NCI-H345 (cell line): Measurements from ENCODE around the gene FBXO4.
"Not testable (repeated sequence)": the region's sequence is repeated elsewhere in the genome, so short reads cannot be mapped to it uniquely, and the experiment has no call there.

Experiments
- DNase-seq: peaks from one replicate; lab custom pipeline; 2025; lab: John Stamatoyannopoulos, UW

Gene FBXO4

GRCh38 chr5:41921874-41922273, 3.2 kb upstream of the FBXO4 start:
- no peak for DNase-seq

- no peak for DNase-seq
These were observed 582 bp upstream of the FBXO4 start for GRCh38 chr5:41924526-41924871.

GRCh38 chr5:41925555-41925951, 472 bp downstream of the FBXO4 start:
- peak; percentile 23 for DNase-seq

GRCh38 chr5:41927604-41928003, 2.5 kb downstream of the FBXO4 start:
- no peak for DNase-seq

GRCh38 chr5:41929035-41929434, 4.0 kb downstream of the FBXO4 start:
- DNase-seq = no peak

- no peak for DNase-seq
These were observed 7.7 kb downstream of the FBXO4 start for GRCh38 chr5:41932770-41933169.

DNA sequence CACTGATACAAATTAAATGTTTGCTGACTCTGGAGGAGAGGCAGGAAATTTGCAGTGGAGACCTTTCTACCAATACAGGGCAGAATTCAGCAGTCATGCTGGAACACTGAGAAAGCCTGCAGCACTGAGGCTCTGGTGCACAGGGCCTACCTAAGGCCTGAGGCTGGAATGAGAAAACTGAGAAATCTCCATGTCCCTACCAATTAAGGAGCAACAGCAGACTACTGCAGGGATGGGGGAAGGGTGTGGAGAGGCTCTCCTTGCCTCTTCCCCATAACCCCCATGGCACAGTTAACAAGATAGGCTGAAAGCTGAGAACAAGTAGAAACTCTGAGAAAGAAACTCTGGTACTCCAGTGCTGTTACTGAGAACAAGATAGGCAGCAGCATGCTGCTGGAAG, 10.5 kb downstream of the FBXO4 start:
- no peak for DNase-seq

GRCh38 chr5:41940641-41941040, 15.6 kb downstream of the FBXO4 start:
- no peak for DNase-seq

- DNase-seq = not testable (repeated sequence)
These were observed 20.4 kb downstream of the FBXO4 start for GRCh38 chr5:41945332-41945955.

DNA sequence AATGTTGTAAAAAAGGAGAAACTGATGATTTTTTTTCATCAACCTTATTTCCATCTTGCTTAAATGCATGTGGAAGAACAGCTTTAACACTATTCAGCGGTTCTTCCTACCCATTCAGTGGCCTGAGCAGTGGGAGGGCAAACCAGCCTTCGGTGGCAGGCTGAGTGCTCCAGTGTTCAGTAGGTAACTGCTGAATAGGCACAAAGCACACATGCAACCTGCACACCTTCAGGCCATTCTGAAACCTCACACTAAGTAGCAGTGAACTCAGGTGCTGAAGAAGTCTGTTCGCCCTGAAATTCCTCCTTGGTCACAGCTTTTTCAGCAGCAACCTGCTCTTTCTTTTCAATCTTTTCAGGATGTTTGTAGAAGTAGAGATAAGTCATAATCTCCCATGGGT, 26.1 kb downstream of the FBXO4 start:
- no peak for DNase-seq

- no peak for DNase-seq
These were observed 29.2 kb downstream of the FBXO4 start for GRCh38 chr5:41954286-41954685.

DNA sequence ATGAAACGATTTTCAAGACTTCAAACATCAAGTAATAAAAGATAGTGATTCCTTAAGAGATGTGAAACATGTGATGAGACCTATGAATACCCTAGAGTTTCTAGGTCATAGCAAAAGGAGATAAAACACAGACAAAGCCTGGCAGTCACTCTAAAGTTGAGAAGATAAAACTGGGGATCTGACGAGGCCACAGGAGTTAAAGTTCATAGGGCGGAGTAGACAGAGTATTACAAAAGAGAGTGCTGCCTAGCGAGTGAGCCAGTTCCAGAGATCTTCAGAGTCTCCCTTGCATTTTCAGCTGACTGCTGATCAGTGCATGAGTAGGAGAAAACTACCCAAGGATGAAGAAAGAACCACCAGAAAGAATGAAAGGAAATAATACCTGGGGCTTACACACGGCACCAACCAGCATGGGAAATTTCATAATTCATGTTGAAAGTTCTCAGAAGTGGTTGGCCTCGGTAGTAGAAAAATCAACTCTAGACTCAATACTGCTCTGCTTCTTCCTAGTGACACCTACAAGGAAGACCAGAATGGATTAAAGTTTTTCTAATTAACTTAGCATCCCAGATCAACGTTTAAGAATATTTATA, 30.4 kb downstream of the FBXO4 start:
- DNase-seq = no peak

- DNase-seq = no peak
These were observed 31.9 kb downstream of the FBXO4 start for GRCh38 chr5:41956943-41957342.

DNA sequence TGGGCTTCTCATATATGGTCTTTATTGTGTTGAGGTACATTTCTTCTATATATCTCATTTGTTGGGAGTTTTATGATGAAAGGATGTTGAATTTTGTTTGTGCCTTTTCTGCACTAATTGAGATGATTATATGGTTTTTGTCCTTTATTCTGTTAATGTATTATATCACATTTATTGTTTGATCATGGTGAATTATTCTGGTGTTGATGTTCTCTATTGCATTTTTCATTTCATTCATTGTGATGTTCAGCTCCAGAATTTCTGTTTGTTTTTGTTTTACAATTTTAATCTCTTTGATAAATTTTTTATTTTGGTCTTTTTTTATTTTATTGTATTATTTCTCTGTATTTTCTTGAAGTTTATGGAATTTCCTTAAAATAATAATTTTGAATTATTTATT, 35.4 kb downstream of the FBXO4 start:
- DNase-seq = no peak

- no peak for DNase-seq
These were observed 36.7 kb downstream of the FBXO4 start for GRCh38 chr5:41961736-41962135.

GRCh38 chr5:41962491-41962890, 37.4 kb downstream of the FBXO4 start:
- no peak for DNase-seq

DNA sequence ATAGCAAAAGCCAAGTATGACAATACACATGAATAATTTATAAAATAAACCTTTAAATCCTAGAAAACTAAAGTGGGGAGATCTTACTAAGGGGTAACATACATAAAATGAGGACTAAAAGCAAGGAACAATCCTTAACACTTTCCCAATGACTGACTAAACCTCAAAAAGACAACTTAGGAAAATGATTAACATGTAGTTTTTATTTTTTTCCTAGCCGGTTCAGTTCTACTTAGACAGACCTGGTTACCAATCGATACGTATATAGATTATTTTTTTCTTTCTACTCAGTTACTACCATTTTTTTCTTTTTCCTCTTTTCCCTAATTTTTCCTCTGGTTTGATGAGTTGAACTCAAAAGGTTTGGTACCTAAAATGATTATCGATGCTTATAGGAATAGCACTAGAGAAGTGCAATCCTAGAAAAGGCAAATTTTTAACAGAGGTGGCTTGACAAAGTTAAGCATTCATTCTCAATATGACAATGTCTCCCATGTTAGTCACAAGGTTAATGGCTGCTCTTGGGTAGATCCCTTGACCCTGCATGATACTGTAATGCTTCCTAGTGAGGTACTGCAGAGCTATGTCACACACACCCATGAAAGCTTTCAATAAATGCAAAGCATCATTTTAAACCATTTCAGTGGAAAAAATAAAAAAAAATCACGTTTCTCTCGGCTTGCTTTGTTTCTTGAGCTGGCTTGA, 41.5 kb downstream of the FBXO4 start:
- no peak for DNase-seq

DNA sequence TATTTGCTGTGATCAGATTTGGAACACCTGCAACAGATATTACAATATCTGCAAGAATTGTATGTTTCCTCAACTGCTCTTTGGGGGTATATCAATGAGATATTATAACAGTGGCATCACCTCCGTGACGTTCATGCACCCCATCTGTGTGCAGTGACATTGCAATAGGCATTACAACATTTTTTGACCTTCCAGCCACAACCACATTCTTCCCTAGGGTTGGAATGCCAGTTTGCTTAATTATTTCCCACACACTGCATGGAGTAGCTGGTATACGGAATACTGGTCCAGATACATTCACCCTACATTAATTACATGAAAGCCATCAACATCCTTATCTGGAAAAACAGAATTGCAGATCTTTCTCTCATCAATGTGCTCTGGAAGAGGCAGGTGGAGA, 42.3 kb downstream of the FBXO4 start:
- DNase-seq = no peak

DNA sequence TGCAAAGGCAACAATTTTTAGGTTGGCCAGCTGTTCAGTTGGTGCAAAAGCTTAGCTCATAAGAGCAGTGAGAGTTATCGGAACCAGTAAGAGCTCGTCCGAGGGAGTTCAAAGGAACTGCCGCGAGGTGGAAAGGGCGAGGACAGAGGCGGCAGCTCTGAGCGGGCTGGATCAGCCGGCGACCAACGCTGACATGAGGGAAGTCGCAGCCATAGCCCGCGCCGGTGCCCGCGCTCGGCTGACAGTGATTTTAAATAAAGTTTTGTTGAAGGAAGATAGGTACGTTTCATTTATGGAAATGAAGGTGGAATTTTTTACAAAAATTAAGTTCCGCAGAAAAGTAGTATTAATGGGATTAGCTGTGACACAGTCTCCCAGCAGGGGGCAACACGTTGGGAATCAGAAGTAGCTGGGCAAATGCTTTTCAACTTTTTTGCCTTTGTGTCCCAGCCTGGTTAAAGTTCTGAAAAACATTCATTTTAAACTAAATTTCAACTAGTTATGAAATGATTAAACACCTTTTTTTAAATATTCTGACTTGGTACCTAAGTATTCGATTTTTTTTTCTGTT, 43.2 kb downstream of the FBXO4 start:
- DNase-seq = no peak

DNA sequence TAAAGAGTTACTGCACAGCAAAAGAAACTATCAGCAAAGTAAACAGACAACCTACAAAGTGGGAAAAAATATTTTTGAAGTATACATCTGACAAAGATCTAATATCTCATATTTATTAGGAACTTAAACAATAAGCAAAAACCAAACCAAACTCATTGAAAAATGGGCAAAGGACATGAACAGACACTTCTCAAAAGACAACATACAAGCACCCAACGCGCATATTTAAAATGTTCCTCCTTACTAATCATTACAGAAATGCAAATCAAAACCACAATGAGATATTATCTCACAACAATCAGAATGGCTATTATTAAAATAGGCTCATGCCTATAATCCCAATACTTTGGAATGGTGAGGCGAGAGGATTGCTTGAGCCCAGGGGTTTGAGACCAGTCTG, 48.0 kb downstream of the FBXO4 start:
- DNase-seq = no peak

DNA sequence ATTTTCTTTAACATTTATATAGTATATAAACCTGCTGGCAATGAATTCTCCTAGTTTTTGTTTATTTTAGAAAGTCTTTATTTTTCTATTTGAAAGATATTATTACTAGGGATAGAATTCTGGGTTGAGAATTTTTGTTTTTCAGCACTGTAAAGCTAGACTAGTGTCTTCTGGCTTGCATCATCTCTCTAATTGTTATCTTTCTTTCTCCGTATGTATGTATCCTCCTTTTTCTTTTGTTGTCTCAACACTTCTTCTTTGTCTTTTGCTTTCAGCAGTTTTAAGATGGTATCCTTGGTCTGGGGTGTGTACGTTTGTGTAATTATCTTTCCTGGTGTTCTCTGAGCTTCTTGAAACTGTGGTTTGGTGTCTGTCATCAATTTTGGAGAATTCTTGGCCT, 48.8 kb downstream of the FBXO4 start:
- DNase-seq = no peak

DNA sequence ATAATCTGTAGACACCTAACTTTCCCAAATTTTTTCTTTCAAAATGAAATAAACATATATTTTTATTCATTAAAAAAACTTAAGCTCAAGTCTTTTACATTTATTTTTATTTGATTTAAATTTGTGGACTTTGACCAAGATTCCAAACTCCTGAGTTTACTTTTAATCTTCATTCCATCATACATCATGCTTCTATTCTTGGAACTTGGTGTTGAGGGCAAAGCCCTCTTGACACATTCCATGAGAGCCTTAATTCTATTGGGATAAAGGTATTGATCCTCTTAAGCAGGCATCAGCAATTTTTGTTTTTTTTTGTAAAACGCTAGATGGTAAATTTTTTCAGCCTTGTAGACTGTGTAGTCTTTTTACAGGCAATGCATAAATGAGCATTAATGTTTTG, 53.6 kb downstream of the FBXO4 start:
- no peak for DNase-seq

DNA sequence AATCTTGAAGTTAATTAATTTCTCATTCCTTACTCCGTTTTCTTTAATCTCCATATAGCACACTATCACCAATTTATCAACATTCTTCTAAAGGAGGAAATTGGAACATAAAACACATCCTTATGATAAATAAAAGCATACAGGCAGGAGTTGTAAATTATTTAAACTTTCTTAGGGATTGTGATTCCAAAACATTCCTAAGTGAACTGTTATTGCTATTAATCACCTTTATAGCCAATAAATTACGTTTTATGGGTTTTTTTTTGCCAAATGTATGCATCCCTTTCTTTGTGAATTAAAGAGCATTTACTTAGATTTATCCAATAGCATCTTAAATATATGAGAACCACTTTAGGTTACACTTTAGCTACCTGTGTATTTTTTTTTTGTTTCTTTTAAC, 55.3 kb downstream of the FBXO4 start:
- no peak for DNase-seq
